Stimulated activated effector memory CD8-positive, alpha-beta T cell treated with anti-CD3 and anti-CD28 coated beads, Interleukin-12 subunit alpha, Interleukin-12 subunit beta, amount 100 ng/mL, for 72 hours (primary cell): ENCODE measurements around the gene CKAP4.

Experiments
- ATAC-seq: fragments of 150-1000 bp; cut with Tn5 transposase; 2 replicates; pipeline ENCODE4 v1.10.0; 2021
- DNase-seq, 2 donors: peaks; one replicate each; pipeline ENCODE4 v3.0.0; 2021 to 2022; ENCODE audit warnings: low spot score in 2 of 2
- H3K27ac Mint-ChIP-seq: one replicate; pipeline ENCODE4 v1.8.0; 2022; ENCODE audit warnings: mild to moderate bottlenecking, mixed read lengths
- H3K36me3 Mint-ChIP-seq: one replicate; pipeline ENCODE4 v1.8.0; 2022; ENCODE audit warnings: mild to moderate bottlenecking, mixed read lengths
- H3K4me1 Mint-ChIP-seq: one replicate; pipeline ENCODE4 v1.8.0; 2022; ENCODE audit warnings: mixed read lengths
- H3K4me3 Mint-ChIP-seq: one replicate; pipeline ENCODE4 v1.8.0; 2022; ENCODE audit warnings: mild to moderate bottlenecking, mixed read lengths
- H3K9me3 Mint-ChIP-seq: one replicate; pipeline ENCODE4 v1.8.0; 2022; ENCODE audit warnings: mixed read lengths

Gene CKAP4

DNA sequence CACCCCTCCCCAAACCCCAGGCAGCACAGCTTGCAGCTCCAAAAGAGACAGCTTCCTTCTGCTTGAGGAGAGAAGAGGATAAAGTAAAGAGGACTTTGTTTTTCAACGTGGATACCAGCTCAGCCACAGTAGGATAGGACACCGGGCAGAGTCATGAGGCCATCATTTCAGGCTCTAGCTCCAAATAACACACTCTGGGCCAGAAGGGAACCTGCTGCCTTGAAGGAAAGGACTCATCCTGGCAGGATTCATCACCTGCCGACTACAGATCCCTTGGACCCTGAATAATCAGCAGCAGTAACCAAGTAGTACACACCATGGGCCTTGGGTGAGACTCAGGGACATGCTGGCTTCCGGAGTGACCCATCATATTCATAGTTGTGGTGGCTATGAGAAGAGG is 10.4 kb upstream of the CKAP4 start:
- Mint-ChIP-seq H3K36me3 (no peaks in the 10 kb centered on the region), H3K4me1 (no peaks in the 10 kb centered on the region), H3K4me3 (no peak overlapping the region), H3K27ac (no peak overlapping the region), H3K9me3 (no peaks in the 10 kb centered on the region)
- ATAC-seq (no peak), DNase-seq (no peak)

GRCh38 chr12:106256524-106256923 is 8.7 kb upstream of the CKAP4 start:
- no peaks in the 10 kb centered on the region for H3K9me3 Mint-ChIP-seq
- no peaks in the 10 kb centered on the region for H3K4me1 Mint-ChIP-seq
- ATAC-seq: no peak
- no peak overlapping the region for H3K4me3 Mint-ChIP-seq
- DNase-seq: no peak
- no peak overlapping the region for H3K27ac Mint-ChIP-seq
- no peaks in the 10 kb centered on the region for H3K36me3 Mint-ChIP-seq

GRCh38 chr12:106255952-106256351 is 8.1 kb upstream of the CKAP4 start:
- ATAC-seq: no peak
- Mint-ChIP-seq H3K36me3 (no peaks in the 10 kb centered on the region), H3K4me1 (no peaks in the 10 kb centered on the region), H3K4me3 (no peak overlapping the region), H3K27ac (no peak overlapping the region), H3K9me3 (no peaks in the 10 kb centered on the region)
- DNase-seq: no peak

- ATAC-seq (no peak), DNase-seq (no peak)
- H3K4me1 Mint-ChIP-seq: no peaks in the 10 kb centered on the region
- no peaks in the 10 kb centered on the region for H3K9me3 Mint-ChIP-seq
- H3K36me3 Mint-ChIP-seq: no peaks in the 10 kb centered on the region
- H3K4me3 Mint-ChIP-seq: no peak overlapping the region
- H3K27ac Mint-ChIP-seq: no peak overlapping the region
Measured at GRCh38 chr12:106255493-106255892, 7.7 kb upstream of the CKAP4 start.

GRCh38 chr12:106254724-106255123 is 6.9 kb upstream of the CKAP4 start:
- Mint-ChIP-seq H3K27ac (no peak overlapping the region), H3K9me3 (no peaks in the 10 kb centered on the region), H3K4me3 (no peak overlapping the region), H3K4me1 (peaks cover 3% of the 10 kb centered on the region), H3K36me3 (no peaks in the 10 kb centered on the region)
- DNase-seq: no peak
- no peak for ATAC-seq

GRCh38 chr12:106251631-106252455 is 4.0 kb upstream of the CKAP4 start:
- ATAC-seq (no peak), DNase-seq (peak in 1 of 2 donors; percentile 39)
- peaks cover 11% of the 10 kb centered on the region for H3K4me1 Mint-ChIP-seq
- H3K9me3 Mint-ChIP-seq: no peaks in the 10 kb centered on the region
- H3K4me3 Mint-ChIP-seq: no peak overlapping the region
- H3K27ac Mint-ChIP-seq: no peak overlapping the region
- no peaks in the 10 kb centered on the region for H3K36me3 Mint-ChIP-seq

- Mint-ChIP-seq H3K4me1 (peaks cover 17% of the 10 kb centered on the region), H3K9me3 (no peaks in the 10 kb centered on the region), H3K36me3 (no peaks in the 10 kb centered on the region), H3K27ac (peak overlapping the region; percentile 52), H3K4me3 (peak overlapping the region; percentile 52)
- DNase-seq (no peak), ATAC-seq (no peak)
Measured at GRCh38 chr12:106249411-106250135, 1.8 kb upstream of the CKAP4 start.

DNA sequence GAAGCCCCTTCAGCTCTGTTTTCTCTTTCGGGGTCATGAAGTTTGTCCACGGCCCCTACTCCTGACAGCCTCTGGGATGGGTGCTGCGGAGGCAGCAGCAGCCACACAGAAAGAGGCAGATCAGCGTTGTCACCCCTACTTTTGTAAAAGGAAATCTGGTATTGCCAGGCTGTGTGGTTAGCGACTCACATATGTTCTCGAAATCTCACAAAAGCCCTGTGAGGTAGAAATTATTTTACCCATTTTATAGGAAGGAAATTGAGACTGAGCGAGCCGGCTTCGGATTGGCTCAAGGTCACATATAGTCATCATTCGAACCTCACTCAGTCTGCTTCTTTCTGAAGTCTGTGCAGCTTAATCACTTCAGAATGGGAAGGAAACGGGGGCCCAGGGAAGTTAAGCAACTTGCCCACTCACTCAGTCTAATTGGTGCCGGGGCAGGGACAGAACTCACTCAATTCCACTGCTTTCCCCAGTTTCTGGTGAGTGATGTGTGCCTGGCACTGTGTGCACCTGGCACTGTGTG is 1.1 kb upstream of the CKAP4 start:
- Mint-ChIP-seq H3K36me3 (no peaks in the 10 kb centered on the region), H3K27ac (peak overlapping the region; percentile 52), H3K9me3 (no peaks in the 10 kb centered on the region), H3K4me1 (peaks cover 17% of the 10 kb centered on the region), H3K4me3 (peak overlapping the region; percentile 52)
- ATAC-seq: peak; percentile 57
- no peak for DNase-seq

DNA sequence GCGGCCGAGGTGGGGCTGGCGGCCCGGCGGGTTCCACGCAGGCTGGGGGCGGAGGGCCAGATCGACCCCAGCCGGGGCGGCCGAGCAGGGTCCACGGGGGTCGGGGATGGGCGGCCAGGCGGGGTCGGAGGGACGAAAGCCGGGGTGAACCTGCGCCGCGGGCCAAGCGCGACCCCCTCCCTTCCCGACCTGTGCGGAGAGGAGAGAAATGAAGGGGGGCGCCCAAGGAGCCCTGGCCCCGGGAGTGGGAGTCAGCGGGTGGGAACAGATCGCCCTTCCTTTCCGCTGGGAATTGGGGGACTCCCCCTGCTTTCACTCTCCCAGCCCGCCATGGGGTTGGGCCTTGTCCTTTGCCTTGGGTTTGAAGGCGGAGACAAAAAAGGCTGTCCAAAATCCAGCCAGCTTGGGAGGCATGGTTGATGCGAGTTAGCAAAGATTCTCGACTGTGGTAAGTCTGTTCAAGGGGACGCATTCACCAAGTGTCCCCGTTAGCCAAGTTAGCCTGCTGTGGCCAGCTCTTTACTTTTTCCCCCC is 559 bp upstream of the CKAP4 start:
- Mint-ChIP-seq H3K36me3 (no peaks in the 10 kb centered on the region), H3K4me1 (peaks cover 17% of the 10 kb centered on the region), H3K9me3 (no peaks in the 10 kb centered on the region), H3K4me3 (peak overlapping the region; percentile 52), H3K27ac (peak overlapping the region; percentile 52)
- peak; percentile 27 for ATAC-seq
- DNase-seq: peak in 1 of 2 donors; percentile 61

GRCh38 chr12:106246891-106247673 is 738 bp downstream of the CKAP4 start:
- H3K27ac Mint-ChIP-seq: peak overlapping the region; percentile 74
- peaks cover 17% of the 10 kb centered on the region for H3K4me1 Mint-ChIP-seq
- DNase-seq (peak; percentile 15 to 63), ATAC-seq (peak; percentile 70)
- H3K4me3 Mint-ChIP-seq: peak overlapping the region; percentile 67
- H3K9me3 Mint-ChIP-seq: no peaks in the 10 kb centered on the region
- no peaks in the 10 kb centered on the region for H3K36me3 Mint-ChIP-seq

DNA sequence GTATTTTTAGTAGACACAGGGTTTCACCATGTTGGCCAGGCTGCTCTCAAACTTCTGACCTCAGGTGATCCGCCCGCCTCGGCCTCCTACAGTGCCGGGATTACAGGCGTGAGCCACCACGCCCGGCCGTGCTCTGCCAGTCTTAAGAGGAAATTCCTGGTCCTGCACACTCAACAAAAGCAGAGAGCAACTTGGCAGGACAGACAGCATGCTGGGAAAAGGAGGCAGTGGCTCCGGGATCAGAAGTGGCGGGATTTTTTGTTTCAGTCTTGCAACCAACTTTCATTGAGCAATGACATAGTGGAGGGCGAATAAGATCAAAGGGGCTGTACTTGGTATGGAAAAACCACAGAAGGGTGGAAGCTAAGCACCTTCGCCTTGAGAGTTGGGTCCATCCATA is 2.1 kb downstream of the CKAP4 start:
- Mint-ChIP-seq H3K27ac (no peak overlapping the region), H3K36me3 (no peaks in the 10 kb centered on the region), H3K9me3 (no peaks in the 10 kb centered on the region), H3K4me1 (peaks cover 17% of the 10 kb centered on the region), H3K4me3 (peak overlapping the region; percentile 67)
- DNase-seq (peak in 1 of 2 donors; percentile 40), ATAC-seq (no peak)

- H3K27ac Mint-ChIP-seq: no peak overlapping the region
- ATAC-seq: no peak
- no peaks in the 10 kb centered on the region for H3K9me3 Mint-ChIP-seq
- DNase-seq: peak in 1 of 2 donors; percentile 32
- peaks cover 6% of the 10 kb centered on the region for H3K4me1 Mint-ChIP-seq
- H3K4me3 Mint-ChIP-seq: no peak overlapping the region
- H3K36me3 Mint-ChIP-seq: peaks cover 5% of the 10 kb centered on the region
Measured at GRCh38 chr12:106243620-106244019, 4.2 kb downstream of the CKAP4 start.

DNA sequence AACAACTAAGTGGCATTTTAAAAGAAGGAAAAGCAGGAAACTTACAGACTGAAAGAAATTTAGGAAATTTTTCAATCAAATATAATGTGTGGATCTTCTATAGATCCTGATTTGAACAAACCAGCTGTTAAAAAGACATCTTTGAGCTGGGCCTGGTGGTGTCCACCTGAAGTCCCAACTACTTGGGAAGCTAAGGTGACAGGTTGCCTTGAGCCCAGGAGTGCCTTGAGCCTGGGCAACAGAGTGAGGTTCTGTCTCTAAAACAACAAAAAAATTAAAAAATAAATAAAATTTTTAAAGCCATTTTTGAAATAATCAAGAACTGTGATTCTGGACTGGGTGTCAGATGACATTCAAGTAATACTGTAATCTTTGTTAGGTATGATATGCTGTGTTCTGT is 7.0 kb downstream of the CKAP4 start:
- ATAC-seq (no peak), DNase-seq (no peak)
- no peaks in the 10 kb centered on the region for H3K9me3 Mint-ChIP-seq
- peaks cover 26% of the 10 kb centered on the region for H3K36me3 Mint-ChIP-seq
- peaks cover 6% of the 10 kb centered on the region for H3K4me1 Mint-ChIP-seq
- no peak overlapping the region for H3K4me3 Mint-ChIP-seq
- no peak overlapping the region for H3K27ac Mint-ChIP-seq

DNA sequence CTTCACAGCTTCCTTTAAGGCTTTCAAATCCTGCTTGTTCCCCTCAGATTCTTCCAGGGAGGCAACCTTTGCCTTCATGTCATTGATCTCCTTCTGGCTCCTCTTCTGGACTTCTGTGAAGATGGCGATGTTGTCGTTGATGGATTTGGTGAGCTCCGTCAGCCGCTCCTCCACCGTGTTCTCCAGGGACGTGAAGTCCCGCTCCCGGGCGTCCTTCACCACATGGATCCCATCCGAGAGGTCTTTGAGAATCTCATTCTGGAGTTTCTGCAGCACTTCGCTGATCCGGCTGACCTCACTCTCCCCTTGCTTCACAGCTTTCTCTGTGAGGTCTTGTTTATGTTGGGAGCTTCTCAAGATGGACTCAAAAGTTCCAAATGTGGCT is 7.9 kb downstream of the CKAP4 start:
- H3K4me3 Mint-ChIP-seq: no peak overlapping the region
- DNase-seq: no peak
- ATAC-seq: no peak
- no peaks in the 10 kb centered on the region for H3K9me3 Mint-ChIP-seq
- H3K4me1 Mint-ChIP-seq: peaks cover 2% of the 10 kb centered on the region
- H3K36me3 Mint-ChIP-seq: peaks cover 26% of the 10 kb centered on the region
- no peak overlapping the region for H3K27ac Mint-ChIP-seq
